Iris pigment epithelial cell (primary cell): ENCODE data around the gene CYB5B.
"Not testable (repeated sequence)": the region's sequence is repeated elsewhere in the genome, so short reads cannot be mapped to it uniquely, and the experiment has no call there.

ENCODE experiments used
- DNase-seq: peaks from one replicate; pipeline ENCODE4 v3.0.0-alpha.2; 2011; ENCODE audit warnings: low read depth

CYB5B gene

DNA sequence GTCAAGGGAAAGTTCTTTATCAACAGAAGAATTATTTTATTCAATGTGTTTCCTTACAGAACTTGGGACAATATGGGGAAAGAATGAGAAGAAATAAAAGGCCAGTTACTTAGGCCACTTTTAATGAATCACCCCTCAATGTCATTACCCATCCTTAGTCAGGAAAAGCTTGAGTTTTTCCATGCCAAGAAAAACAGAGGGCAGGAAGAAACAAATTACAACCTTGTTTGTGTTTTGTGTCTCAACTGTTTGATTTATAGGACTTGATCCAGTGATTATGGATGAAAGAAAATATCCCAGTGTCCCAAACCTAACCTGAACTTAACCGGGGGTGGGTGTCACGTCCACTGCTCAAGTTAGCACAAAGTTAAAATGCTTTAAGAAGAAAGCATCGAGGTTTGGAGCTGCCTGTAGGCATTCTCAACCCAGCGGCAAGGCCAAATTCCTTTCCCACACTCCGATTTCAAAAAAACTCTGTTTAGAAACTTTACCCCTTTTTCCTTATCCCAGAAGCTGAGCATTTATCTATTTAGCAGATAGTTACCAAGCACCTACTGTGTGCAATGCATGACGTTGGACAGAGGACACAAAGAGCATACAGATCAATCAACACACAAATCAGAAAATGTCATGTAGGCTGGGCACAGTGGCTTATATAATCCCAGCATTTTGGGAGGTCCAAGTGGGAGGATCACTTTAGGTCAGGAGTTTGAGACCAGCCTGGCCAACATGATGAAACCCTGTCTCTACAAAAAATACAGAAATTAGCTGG, 14.0 kb upstream of the CYB5B start:
- peak; percentile 84 for DNase-seq

DNA sequence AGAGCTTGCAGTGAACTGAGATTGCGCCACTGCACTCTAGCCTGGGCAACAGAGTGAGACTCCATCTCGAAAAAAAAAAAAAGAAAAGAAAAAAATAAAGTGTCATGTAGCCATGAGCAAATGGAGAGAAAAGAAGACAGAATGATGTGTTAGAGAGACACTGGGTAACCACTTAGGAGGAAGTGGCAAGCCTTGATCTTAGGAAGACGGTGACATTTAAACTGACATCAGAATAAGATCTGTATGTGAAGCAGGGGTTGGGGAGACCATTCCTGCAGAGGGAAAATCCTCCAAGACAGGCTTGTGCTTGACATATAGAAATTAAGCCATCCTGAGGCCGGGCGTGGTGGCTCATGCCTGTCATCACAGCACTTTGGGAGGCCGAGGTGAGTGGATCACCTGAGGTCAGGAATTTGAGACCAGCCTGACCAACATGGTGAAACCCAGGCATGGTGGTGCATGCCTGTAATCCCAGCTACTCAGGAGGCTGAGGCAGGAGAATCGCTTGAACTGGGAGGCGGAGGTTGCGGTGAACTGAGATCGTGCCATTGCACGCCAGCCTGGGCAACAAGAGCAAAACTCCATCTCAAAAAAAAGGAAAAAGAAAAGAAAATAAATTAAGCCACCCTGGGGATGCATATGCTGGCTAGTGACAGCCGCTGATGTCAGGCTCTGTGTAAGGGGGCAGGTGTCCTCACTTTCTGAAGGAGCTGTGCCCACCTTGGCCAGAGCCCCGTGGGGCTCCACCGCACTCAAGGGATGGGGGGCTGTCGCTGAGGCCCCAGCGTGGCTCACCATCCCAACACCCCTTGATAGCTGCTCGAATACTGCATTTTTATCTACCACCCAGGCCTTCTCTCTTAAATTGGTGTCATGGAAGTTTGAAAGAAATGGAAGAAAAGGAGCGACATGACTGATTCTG, 13.1 kb upstream of the CYB5B start:
- no peak for DNase-seq

DNA sequence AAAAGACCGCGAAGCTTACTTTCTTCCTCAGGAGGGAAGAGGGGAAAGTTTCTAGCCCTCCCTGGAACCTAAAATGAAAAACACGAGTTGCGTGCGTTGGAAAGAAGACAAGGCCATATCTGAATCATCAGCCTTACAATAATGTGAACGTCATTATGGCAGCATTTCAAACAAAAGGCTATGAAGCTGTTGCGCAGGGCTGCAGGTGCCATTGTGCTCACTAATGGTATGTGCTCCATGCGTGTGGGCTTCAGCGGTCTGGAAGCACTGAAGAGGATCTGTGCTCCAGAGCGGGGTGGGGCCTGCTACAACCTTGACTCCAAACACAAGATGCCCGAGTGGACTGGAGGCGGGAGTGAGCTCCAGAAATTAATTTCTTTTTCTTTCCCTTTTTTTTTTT, 12.1 kb upstream of the CYB5B start:
- DNase-seq, result peak; percentile 76

DNA sequence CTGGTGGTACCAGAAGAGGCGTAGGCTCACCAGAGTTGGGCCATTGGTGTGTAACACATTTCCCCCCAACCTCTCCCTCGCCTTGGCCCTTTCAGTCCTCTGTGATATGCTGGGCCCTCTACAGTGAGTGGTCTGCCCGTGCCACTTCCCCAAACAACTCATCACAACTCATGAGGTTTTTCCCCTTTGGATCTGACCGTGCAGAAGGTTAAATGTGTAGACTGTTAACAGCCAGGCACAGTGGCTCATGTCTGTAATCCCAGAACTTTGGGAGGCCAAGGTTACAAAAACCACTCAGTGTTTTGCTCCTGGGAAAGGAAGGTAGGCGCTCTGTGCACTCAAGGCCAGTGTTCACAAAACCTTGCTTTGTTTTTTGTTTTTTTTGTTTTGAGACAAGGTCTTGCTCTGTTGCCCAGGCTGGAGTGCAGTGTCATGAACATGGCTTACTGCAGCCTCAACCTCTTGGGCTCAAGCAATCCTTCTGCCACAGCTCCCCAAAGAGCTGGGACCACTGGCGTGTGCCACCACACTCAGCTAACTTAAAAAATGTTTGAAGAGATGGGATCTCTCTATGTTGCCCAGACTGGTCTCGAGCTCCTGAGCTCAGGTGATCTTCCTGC, 11.3 kb upstream of the CYB5B start:
- DNase-seq, result no peak

DNA sequence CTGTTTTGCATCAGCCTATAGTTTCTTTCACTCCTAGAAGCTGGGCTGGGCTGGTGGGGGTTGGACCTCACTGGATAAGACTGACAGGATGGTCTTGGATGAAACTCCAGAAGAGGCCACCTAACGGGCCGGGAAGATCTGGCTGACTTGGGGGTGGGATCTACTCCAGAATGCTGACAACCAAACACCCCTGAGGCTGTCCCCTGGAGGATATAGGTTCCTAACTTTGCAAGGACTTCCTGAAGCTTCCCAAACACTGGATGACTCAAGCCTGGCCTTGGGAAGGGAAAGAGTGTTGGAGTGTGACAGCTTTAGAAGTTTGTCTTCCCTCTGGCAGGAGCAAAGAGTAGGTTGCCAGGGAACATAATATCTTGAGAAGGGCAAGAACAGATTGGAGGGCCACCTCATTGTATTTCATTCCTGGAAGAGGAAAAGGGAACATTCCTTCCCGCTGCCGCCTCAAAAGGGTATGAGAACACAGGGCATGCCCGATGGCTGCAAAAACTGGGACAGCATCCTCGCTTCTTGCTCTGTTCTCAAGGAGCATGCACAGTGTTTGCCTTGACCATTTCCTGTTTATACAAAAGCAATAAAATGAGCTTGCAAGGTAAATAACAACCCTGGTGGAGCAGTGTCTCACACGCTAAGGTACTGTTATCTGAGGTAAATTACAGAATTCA, 6.8 kb upstream of the CYB5B start:
- no peak for DNase-seq

DNA sequence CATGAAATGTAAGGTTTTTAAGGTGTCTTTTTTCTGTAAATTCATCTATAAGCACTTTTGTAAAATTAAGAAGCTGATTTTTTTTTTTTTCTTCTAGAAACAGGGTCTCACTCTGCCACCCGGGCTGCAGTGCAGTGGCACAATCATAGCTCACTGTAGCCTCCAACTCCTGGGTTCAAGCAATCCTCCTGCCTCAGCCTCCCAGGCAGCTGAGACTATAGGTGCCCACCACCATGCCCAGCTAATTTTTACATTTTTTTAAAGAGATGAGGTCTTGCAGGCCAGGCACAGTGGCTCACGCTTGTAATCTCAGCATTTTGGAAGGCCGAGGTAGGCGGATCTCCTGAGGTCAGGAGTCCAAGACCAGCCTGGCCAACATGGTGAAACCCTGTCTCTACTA, 4.5 kb upstream of the CYB5B start:
- no peak for DNase-seq

DNA sequence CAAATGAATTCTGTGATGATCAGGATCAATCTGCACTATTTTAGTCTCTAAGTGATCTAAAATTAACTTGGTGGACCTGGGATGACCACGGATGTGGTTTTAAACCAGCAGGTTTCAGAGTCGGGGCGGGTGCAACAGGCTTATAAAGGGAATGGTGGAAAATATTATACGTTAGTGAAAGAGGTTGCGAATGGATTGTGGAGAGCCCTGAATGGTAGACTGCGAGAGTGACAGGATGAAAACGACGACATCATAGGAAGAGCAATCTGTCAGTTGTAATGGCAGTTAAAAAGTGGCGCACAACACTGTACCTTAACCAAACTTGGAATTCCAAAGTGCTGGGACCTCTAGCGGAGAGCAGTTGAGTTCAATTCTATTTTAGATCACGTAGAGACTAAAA, 1.2 kb upstream of the CYB5B start:
- DNase-seq, result no peak

DNA sequence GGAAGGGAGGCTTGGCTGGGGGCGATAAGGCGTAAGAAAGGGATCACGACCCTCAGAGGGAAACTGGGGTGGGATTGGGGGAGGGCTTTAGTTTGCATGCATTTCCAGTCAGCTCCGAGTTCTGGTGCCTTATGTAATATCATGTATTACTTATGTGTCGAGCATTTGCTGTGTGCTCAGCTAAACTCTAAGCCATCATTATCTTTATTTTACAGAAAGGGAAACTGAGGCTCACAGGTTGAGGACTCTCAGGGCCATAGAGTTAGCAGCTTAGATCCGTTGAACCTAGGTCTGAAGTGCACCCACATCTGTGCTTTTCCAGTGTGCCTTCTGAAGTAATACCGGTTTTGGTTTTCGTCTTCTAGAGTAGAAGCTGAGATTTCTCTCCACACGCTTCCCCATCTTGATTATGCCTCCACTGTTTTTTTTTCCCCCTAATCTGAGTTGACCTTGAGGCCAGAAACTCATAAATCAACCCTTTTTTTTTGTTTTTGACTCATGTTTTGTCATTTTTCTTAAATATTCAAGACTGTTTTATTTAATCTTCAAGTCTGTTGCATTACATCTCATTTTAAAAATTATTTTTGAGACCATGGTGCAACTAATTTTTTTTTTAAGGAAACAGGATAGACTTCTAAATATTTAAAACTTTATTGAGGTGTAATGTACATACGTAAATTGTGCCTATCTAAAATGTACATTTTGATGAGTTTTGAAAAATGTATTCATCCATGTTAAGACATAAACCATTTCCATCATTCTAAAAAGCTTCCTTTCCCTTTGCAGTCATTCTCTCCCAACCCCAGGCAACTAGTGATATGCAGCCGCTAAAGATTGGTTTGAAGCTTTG, 741 bp downstream of the CYB5B start:
- DNase-seq, result peak; percentile 11

DNA sequence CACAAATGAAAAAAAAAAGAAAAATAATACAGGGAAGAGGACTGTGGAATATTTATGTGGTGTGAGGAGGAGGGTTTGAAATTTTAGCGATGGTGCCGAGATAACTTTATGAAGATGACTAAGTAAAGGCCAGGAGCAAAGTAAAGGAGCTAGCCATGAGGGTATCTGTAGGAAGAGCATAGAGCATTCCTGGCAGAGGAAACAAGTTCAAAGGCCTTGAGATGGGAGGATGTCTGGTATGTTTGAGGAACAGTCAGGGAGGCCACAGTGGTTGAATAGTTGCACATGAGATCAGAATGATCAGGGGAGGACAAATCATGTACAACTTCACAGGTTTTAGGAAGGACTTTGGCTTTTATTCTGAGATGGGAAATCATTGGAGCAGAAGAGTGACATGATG, 4.2 kb downstream of the CYB5B start:
- no peak for DNase-seq

DNA sequence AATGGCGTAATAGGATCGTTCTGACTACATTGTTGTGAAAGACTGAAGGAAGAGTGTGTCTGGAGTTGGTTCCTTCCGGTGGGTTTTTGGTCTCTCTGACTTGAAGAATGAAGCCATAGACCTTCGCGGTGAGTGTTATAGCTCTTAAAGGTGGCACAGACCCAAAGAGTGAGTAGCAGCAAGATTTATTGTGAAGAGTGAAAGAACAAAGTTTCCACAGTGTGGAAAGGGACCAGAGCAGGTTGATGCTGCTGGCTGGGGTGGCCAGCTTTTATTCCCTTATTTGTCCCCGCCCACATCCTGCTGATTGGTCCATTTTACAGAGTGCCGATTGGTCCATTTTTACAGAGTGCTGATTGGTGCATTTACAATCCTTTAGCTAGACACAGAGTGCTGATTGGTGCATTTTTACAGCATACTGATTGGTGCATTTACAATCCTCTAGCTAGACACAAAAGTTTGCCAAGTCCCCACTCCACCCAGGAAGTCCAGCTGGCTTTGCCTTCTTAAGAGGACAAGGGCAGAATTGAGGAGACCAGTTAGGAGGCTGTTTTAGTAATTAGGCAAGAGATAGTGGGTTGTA, 4.7 kb downstream of the CYB5B start:
- not testable (repeated sequence) for DNase-seq

DNA sequence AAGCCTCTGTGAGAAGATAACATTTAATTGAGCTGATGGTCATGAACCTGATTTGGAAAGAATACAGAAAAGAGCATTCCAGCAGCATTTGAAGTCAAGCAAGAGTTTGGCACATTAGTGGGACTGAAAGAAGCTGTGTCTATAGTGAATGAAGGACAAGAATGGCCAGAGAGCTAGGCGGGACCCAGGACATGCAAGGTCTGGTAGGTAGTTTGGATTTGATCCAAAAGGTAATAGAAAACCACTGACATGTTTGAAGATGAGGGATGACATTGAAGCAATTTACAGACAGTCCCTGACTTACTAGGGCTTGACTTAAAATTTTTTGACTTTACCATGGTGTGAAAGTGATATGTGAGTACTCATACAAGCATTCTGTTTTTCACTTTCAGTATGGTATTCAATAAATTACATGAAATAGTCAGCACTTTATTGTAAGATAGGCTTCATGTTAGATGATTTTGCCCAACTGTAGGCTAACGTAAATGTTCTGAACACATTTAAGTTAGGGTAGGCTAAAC, 7.6 kb downstream of the CYB5B start:
- DNase-seq, result no peak

DNA sequence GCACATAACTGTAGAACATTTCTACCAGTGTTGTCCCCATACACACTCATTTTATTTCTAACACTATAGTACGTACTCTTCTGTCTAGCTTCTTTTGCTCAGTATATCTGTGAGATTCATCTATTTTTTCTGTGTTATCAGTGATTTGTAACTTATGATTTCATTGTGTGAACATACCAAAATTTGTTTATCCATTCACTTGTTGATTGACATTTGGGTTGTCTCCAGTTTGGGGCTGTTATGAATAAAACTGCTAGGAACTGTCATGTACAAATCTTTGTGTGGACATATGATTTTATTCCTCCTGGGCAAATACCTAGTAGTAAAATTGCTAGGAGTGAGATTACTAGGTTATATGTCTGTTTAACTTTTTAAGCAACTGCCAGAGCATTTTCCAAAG, 9.6 kb downstream of the CYB5B start:
- no peak for DNase-seq

DNA sequence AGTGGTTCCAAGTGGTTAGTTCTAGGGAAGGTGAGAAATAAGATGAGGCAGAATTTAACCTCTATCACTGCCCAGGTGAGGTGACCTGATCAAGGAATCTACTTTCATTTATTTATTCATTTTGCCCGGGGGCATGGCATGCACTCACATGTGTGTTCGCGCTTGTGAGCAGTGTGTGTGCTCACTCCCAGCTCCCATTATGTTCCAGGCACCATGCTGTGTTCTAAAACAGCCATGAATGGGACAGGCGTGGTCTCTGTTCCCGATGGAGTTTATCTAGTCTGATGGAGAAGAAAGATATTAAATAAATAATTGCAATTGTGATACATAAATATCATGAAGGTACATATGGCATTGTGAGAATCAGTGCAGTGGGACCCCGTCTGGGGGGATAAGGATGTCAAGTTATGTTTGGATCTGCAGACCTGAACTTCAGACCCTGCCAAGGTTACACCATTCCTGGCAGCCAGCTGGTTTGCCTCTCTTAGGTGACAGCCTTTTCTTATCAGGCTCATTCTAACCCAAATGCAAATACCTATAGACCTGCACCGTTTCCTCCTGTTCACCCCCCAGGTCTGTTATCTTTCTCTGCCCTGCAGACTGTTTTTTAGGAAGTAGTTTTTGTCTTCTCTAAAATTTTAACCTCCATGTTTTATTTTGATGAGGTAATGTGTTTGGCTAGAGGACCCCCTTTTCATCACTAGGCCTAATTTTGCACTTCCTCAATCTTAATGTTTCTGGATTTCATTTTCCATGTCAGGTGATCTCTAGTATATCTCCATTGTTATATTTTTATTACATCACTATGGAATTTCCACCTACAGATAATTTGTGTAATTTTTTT, 11.8 kb downstream of the CYB5B start:
- no peak for DNase-seq

DNA sequence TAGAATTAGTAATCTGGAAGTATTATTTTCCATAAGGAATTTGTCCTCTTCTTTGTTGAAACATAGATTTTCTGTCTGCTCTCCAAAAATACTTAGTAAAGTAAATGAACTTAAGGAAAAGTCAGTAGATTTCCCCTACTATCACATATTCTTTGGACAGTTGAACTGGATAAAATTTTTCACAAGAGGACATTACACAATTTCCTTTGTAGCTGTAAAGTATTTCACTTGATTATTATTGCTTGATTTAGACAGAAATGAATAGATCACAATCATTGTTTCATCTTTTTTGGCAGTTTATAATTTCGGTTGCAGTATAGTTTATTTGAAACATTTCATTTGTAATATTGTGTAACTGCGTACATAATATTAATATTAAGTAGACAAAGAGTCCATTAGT, 12.5 kb downstream of the CYB5B start:
- no peak for DNase-seq

DNA sequence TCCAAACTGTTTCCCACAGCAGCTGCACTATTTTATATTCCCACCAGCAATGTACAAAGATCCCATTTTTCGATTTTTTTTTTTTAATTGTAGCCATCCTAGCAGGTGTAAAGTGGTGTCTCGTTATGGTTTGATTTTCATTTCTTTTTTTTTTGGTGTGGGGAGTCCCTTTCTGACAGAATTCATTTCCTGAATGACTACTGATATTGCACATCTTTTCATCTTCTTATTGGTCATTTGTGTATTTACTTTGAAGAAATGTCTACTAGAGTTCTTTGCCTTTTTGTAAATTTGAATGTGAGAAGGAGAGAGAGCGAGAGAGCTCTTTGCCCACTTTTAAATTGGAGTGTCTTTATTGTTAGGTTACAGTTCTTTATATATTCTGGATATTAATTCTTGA, 14.0 kb downstream of the CYB5B start:
- DNase-seq, result no peak

DNA sequence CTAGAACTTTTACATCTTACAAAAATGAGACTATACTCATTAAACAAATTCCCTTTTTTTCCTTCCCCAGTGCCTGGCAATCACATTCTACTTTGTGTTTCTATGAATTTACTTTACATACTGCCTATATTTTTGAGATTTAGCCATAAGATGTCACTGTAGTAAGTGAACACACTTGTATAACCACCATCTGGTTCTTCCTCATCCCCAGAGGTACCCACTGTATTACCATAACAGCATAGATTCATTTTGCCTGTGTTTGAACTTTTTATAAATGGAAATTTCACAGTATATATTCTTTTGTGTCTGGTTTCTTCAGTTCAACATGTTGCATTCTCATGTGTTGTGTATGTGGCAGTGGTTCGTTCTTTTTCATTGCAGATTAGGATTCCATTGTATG, 15.8 kb downstream of the CYB5B start:
- no peak for DNase-seq

DNA sequence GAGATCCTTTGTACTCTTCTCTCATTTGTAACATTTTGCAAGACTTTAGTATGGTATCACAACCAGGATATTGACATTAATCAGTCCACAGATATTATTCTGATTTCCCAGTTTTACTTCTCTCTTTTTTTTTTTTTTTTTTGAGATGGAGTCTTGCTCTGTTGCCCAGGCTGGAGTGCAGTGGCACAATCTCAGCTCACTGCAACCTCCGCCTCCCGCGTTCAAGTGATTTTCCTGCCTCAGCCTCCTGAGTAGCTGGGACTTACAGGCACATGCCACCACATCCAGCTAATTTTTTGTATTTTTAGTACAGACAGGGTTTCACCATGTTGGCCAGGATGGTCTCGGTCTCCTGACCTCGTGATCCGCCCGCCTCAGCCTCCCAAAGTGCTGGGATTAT, 16.6 kb downstream of the CYB5B start:
- not testable (repeated sequence) for DNase-seq

DNA sequence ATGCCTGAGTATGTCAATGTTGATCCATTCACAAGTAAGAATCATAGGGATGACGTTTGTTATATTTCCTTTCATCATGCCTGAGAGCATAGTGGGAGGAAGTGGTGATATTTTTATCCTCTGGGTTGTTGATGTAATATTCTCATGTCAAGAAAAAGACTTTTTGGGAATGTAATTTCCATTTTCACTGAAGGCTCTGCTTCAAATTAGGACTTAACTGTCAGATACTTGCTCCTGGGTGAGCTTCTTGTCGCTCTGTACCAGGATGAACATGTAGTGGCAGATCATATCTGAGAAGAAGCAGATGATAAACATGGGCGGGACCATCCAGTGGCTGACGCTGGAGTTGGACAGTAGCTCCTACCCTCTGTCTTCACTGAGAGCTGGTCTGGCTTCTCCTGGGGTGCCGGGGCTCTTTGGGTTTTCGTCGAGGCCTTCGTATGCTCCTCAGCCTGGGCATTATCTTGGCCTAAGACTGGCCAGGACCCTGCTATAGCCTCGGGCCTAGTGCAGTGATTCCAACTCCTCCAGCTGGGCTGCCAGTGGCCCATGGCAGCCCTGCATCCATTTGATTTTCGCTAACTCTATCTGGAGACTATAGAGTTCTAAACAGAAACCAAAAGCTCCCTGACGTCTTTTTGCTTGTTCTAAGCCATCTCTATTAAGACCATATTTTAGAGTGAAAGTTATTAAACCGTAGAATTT, 19.7 kb downstream of the CYB5B start:
- peak; percentile 51 for DNase-seq

DNA sequence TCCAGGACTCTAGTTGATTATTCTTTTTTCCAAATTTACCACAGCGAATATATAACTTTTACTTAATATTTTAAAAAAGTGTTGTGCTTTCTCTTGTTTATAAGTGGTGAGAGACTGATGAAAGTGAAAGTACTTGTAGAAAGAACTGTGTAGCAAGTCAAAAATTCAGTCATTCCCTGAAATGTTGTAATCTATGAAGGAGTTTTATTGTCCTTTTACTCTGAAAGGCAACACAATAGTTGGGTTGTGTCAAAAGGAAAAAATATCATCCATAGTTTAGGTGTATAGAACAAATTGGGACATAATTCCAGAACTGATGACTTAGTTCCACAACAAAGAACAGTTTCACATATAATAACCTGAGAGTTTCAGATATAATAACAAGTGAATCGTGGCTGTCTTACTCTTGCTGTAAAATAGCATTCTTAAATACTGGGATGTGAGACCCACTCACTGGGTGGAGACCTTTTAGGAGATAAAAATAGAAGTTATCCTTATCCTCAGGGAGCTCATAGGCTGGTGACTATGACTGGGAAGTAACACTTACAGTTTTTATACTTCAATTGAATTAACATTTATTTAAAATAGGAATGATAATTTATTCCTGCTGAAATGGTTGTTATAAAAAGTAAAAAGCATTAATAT, 20.6 kb downstream of the CYB5B start:
- DNase-seq, result peak; percentile 41
